Activated T-cell treated with anti-CD3 and anti-CD28 coated beads for 48 hours (primary cell): ENCODE data around the gene CUTA.

Experiments
- DNase-seq: peaks from one replicate; pipeline ENCODE4 v3.0.0-alpha.2; 2020; ENCODE audit warnings: low read depth

CUTA gene

DNA sequence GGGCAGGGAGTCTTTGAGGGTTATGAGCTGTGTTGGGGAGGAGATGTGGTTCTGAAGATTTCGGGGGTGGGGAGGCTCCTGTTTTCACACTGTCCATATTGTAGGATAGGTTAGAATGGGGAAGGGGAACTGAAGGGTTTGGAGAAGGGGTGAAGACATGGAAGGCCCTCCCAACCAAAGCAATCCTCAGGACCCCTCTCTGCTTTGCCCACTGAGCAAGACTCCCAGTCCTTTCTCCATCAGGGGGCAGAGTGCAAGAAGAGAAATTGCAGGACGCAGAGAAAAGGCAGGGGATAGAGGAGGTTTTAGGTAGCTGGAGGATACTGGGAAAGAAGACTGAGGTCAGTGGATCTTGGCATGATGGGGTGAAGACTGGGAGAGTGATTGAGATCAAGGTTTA is 5.9 kb upstream of the CUTA start:
- no peak for DNase-seq

DNA sequence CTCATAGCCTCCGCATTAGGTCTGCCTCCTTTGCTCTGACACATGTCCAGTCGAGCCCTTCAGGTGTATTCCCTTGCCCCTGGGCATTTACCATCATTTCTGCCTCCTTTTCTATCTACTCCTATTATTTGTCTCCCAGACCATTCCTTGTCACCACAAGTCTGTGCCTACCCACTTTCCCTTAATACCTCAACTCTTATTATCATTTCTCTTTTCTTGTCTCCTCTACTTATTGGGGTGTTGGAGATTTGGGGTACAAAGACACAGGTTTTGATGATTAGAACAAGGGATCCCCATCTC is 3.4 kb upstream of the CUTA start:
- DNase-seq = no peak

DNA sequence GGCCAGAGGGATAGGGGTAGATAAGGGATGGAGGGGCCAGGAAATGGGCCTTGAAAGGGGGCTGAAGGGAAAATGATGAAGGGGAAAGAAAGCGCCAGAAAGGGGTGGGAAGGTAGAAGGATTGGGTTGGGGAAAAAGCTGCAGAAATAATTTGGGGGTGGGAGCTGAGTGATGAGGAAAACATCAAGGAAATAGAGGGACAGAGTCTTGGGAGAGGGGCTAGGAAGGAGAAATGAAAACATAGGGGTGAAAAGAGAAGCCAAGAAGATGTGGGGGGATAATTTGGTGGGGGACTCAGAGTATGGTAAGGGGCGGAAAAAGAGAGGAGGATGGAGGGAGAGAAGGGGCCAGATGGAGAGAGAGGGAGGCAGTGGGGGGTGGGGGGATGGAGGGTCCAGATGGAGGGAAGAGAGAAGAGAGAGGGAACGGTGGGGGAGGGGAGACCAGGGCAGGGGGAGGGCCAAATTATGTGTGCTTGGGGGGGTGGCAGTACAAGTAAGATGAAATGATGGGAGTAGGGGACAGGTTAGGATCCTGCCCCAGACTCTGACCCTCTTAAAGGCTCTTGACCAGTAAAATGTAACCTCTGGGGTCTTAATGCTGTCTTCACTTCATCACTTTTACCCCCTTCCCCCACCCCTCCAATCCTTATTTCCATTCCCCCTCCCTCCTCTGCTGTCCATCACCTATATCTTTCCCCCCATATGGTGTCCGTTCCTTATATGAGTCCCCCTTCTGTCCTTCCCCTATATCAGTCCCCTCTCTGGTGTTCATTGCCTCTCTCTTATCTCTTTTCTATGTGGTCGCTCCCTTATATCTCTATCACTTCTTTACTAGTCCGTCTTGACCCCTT is 2.8 kb upstream of the CUTA start:
- no peak for DNase-seq

DNA sequence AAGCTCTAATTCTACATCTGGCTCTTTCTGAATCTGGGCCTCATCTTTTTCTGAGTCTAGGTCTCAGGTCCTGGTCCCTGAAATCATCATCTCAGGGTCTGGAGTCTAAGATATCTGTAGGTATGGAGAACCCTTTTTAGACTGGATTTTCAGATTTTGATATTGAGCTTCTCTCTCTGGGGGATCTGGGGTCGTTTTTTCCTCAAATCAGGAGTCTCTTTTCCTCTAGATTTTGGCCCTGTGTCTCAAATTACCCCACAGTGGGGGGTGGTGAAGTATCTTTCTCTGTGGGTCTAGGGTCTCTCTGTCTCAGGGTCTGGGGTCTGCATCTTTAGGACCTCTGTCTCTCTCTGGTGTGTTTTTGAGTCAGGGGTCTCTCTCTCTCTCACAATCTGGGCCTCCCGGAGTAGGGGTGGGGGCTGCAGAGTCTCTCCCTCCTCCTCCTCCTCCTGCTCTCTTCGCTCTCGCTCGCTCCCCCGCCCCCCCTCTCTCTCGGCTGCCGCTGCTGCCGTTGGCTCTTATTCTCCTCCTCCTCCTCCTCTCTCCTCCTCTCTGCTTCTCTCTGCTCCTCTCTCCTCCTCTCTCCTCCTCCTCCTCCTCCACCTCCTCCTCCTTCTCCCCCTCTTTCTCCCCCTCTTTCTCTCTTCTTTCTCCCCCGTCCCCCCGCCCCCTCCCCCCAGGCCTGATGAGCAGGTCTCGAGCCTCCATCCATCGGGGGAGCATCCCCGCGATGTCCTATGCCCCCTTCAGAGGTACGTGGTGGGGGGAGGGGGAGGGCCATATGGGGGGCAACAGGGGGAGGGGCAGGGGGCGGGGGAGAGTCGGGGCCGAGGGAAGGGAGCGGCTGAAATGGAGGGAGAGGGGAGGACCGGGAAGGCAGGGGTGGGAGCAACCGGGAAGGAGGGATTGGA is 1.9 kb upstream of the CUTA start, which contains the start of gene SYNGAP1:
Gene SYNGAP1, plus strand, starts transcription at position 486 of the 911 bp plus-strand sequence. Its CDS starts 200 bp downstream, at position 686.
- no peak for DNase-seq

DNA sequence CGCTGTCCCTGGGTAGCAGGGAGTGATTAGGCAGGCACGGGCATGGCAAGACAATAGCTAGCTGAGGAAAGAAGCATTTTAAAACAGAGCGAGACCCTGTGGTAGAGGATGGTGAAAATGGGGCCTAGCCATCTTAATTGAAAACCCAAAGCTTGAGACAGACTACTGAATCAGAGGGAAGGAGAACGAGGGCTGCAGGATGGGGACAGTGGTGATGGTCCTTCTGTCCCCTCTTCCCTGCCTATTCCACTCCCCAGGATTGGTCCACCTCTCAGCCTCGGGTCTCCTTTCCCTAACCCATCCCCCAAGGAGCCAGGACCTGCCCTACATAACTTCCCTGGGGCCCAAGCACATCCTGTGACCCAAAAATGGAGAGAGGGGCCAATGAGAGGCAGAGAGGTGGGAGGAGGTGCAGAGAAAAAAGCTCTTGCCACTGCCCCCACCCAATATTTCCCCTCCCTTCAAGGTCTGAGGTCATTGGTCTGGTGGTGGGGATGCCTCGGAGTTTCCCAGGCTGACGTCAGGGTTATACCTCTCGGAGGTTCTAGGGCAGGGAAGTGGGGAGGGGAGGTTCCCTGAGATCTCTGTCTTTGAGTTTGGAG is 884 bp upstream of the CUTA start:
- DNase-seq = no peak

DNA sequence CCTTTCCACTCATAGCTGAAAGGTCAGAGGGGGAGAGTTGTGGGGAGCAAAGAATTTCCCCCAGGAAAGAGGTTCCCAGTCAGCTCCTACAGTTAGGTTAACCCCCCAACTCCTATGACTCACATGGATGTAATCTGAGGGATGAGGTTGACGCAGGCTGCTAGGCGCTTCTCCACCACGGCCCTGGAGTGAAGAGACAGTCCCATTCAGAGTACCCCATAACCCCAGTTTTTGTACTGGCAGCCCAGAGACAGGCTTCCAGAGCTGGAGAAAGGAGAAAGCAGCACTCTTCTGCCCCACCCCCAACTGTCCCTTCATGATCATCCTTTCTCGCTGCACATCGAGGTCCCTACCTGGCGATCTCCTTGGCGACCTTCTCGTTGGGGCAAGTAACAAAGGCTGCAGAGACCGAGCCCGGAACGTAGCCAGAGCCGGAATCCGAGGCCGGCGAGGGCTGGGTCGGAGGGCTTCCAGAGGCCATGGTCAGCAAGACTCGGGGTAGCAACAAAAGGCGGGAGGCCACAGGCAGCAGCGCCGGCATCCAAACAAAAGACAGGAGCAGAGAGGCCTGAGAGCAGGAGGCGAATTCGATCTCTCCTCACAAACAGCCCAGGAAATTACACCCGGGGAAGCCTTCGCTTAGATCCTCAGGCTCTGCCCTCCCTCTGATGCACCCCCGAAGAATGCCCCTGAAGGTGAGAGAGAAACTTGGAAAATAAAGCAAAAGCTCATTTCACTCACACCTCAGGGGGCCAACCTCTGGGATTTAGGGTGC is 592 bp downstream of the CUTA start:
- DNase-seq = no peak

DNA sequence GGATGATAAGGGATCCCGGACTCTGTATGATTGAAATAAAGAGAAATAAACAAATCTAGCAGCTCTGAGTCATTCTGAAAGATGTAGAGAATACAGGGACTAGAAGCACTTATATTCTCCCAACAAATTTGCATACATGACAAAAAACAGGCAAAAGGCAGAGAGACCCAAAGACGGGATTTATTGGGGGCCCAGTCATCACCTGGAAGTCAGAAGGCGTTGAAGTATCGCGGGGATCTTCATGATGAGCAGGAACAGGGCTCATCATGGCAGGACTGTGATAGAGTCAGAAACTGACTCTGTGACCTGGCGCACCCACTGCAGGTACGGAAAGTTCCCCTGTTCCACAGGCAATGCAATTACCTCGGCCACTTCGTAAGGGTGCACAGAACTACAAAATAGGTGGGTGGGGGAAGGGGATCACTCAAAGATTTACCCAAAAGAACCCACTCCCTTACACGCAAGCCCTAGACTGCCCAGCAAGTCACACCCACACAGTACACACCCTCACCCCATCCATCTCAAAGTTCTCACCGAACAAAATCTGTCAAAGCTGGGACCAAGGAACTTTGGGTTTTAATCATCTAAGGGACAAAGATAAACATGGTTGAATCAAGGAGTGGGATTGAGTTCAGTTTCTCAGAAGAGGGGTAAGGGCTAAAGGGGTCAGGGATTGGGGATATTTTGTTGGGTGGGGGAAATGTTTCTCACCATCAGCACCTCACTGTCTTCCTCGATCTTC is 1.4 kb downstream of the CUTA start:
- no peak for DNase-seq

DNA sequence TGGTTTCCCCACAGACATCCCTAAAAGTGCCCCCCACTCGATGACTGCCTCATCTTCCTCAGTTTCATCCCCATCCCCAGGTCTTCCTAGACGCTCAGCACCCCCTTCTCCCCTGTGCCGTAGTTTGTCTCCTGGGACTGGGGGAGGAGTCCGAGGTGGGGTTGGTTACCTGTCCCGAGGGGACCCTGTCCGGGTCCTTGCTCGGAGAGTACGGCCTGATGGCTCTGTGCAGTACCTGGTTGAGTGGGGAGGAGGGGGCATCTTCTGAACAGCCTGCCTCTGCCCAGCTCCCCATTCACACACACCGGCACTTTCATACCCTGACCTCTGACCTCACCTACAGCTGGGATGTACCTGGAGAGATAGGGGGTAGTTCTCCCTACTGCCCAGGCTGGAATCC is 2.1 kb downstream of the CUTA start:
- DNase-seq = no peak

DNA sequence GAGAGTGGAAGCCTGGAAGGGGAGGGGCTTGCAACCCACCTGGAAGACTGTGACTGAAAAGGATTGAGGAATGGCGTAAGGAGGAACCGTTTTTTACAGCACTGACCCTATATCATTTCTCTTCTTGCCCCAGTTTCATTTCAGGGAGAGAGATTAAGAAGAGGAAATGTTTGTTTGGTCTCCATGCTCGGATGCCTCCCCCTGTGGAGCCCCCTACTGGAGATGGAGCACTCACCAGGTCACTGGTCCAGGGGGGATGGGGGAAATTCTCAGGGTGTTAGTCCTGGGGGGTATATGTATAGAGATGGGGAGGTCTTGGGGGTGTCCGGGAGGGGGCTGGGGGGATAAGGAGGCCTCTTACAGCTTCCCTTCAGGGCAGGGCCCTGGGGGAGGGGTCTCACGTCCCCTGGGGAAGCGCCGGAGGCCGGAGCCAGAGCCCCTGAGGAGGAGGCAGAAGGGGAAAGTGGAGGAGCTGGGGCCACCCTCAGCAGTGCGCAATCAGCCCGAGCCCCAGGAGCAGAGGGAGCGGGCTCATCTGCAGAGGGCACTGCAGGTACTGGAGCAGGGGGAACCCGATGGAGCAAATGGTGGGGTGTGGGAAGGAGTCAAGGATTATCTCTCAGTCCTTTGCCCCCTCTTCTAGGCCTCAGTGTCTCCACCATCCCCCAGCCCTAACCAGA is 3.2 kb downstream of the CUTA start:
- no peak for DNase-seq

DNA sequence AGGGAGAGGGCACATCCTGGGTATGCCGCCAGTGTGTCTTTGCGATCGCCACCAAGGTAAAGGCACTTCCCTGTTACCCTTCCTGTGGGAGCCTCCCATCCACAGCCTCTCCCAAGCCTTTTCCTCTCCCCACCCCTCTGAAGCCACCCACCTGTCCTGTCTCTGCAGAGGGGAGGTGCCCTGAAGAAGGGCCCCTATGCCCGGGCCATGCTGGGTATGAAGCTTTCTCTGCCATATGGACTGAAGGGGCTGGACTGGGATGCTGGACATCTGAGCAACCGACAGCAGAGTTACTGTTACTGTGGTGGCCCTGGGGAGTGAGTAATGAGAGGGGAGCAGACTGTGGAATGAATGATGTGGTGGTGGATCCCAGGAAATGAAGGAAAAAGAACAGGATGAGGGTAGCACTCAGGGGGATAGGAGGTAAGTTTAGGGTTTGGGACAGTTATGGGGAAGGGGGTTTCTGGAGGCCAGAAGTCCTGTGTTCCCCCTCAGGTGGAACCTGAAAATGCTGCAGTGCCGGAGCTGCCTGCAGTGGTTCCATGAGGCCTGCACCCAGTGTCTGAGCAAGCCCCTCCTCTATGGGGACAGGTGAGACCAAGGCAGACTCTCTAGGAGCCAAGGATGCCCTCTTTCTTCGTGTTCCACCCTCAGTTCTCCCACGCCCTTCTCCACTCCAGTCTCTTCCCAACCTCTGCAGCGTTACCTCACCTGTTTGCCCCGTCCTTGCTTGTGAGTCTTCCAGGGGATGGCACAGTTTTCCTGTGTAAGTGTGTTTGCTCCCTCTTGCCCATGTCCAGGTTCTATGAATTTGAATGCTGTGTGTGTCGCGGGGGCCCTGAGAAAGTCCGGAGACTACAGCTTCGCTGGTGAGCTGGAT is 4.4 kb downstream of the CUTA start:
- DNase-seq = no peak

DNA sequence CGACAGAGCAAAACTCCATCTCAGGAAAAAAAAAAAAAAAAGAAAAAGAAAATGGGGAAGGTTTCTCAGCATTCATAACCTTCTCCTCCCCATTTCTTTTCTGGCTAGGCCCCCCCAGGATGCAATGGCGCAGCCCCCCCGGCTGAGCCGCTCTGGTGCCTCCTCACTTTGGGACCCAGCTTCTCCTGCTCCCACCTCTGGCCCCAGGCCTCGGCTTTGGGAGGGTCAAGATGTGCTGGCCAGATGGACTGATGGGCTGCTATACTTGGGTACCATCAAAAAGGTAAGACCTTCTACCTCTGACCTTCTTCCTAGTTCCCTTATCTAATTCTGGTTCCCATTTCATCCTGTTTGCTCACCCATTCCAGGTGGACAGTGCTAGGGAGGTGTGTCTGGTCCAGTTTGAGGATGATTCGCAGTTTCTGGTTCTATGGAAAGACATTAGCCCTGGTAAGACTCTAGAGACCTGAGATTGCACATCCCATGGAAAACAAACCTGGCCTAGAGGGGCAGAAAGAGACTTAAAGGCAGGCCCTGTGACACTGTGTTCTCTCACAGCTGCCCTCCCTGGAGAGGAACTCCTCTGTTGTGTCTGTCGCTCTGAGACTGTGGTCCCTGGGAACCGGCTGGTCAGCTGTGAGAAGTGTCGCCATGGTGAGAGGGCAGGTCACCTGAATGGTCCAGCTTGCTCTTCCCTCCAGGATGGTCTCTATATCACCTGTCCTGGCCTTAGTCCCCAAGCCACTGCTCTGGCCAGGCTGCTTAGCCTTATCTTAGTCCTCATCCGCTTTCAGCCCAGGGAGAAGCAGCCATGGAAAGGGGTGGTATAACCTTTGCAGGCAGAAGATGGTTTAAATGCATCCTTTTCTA is 5.5 kb downstream of the CUTA start:
- no peak for DNase-seq

DNA sequence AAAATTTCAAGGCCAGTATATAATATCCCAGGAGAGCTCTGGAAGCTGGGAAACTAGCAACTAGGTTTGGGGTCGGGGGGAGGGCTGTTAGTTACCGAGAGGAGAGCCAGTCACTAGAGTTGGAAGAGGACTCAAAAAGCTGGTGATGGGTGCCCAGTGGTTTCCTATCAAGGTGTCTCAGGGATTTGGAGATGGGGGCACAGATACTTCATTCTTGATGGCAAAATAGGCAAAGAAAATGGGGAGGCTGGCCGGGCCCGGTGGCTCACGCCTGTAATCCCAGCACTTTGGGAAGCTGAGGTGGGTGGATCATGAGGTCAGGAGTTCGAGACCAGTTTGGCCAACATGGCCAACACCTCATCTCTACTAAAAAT is 6.3 kb downstream of the CUTA start:
- DNase-seq = no peak

DNA sequence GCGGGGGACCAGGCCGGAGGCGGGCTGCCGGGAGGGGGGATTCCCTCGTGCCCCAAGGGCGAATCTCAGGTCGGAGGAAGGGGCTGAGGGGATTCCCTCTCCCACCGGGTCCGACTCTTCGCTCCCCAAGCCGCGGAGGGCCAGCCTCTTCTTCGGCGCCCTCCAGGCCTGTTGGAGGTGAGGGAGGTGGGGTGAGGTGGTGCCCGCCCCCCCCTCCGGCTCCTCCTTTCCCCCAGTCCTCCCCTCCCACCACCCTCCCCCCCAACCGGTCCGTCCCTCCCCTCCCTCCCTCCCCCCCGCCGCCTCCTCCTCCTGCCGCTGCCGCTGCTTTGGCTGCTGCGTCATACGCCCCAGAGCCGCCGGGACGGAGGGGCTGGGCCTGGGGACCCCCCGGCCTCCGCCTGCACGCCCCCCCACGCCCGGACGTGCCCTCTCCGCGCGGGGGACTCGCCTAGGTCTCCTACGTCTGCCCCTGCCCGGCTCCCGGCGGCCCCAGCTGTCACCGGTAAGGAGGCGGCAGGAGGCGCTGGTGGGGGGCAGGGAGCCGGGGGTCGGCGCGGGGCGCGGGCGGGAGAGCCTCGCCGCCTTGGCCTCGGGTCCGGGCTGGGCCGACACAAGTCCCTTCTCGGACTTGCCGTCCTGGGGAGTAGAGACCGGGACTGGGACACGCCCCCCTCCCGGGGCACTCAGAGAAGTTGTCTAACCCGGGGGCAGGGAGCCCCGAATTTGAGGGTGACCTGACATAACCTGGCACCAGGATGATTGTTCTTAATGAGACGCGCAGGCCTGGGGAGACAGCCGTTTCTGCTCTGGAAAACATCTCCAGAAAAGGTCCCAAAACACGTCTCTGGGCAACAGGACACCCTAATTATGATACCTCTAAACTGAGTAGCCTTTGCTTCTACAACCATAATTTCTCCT is 6.9 kb downstream of the CUTA start, which contains the start of gene PHF1:
Gene PHF1, plus strand, starts transcription at position 304 of the 921 bp plus-strand sequence. CDS start 1,250 bp downstream, outside the sequence.
- no peak for DNase-seq

DNA sequence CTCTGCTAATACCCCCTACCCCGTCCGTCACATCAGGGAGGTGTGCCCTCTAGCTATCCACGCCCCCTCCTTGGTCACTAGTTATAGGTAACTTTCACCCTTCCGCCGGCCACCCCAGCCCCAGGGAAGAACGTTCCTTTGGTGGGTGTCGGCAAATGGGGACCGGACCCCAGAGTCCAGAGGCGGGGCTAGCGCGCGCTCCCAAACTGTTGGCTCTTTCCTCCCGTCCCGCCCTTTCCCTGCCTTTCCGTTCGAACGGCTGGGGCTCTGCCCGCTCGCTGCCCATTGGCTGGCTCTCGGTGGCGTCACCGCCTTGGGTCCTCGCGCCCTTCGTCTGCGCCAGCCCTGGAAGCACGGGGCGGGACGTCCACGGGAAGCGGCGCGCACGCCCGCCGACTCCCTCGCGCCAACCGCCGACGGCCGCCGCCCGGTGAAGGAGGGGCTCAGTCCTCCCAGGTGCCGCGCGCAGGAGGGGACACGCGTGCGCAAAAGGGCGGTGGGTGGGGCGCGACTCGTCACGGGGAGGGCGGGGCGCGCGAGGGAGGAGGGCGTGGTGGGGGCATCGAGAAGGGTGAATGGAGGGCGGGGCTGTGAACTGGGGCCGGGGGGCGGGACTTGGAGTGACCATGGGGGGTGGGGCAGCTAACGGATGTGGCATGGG is 7.7 kb downstream of the CUTA start:
- DNase-seq = peak; percentile 99

DNA sequence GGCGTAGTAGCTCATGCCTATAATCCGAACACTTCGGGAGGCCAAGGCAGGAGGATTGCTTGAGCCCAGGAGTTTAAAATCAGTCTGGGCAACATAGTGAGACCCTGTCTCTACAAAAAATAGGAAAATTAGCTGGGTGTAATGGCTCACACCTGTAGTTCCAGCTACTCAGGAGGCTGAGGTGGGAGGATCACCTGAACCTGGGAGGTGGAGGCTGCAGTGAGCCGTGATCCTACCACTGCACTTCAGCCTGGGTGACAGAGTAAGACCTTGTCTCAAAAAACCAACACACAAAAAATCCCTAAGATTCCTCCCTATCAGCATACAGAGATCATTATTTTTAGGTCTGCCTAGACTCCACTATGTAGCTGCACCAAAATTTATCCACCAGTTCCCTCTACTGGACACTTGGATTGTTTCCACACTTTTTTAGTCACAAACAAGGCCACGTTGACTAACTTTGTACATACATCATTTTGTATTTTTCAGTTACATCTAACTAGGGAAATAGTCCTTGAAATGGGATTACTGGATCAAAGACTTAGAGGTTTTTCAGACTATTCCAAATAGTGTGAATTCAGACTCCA is 10.7 kb downstream of the CUTA start:
- no peak for DNase-seq

DNA sequence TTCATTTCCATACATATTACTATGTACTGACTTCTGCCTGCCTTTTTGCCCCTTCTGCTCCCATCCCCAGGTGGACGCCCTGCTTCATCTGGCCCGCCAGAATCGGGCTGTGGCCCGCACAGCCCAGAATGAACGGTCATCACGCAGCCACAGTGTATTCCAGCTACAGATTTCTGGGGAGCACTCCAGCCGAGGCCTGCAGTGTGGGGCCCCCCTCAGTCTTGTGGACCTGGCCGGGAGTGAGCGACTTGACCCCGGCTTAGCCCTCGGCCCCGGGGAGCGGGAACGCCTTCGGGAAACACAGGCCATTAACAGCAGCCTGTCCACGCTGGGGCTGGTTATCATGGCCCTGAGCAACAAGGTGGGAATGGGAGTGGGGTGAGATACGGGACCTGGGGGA is 11.8 kb downstream of the CUTA start:
- DNase-seq = no peak
